H1 (cell line): Measurements from ENCODE around the gene TUBA4B. TPM values are rescaled to one million over a fixed set of nuclear protein-coding genes. Genes with fewer than 3 reads are reported as not detected.

Experiments
- CTCF ChIA-PET: fragments of 300-600 bp; sonication (Branson Sonifier 250); formaldehyde crosslinking; loops from one replicate; lab custom pipeline; 2021; ENCODE audit not compliant: partially characterized antibody; lab: Charles Lee
- POLR2A ChIA-PET: fragments of 300-600 bp; sonication (Branson Sonifier 250); formaldehyde crosslinking; loops from one replicate; lab custom pipeline; 2021; ENCODE audit warnings: inconsistent platforms; ENCODE audit not compliant: partially characterized antibody; lab: Charles Lee
- DNase-seq, 2 experiments: peaks; one replicate each; pipeline versions ENCODE4 v3.0.0 to v3.0.0-alpha.2; 2010 to 2022; ENCODE audit warnings: low spot score in 2 of 2, low read depth in 1 of 2, mixed read lengths in 1 of 2
- FAIRE-seq: peaks from 2 replicates; lab custom pipeline; 2011; peaks lifted over from hg19 to GRCh38; lab: Jason Lieb, UNC
- H2AFZ ChIP-seq: 2 replicates; pipeline ENCODE4 v1.8.1; 2012; ENCODE audit warnings: low read length, inconsistent platforms
- H2AK5ac ChIP-seq: 2 replicates; pipeline ENCODE4 v1.6.1; 2013; ENCODE audit warnings: low read depth, low read length
- H2BK120ac ChIP-seq: replicated peaks from 2 replicates; pipeline ENCODE3; 2013; ENCODE audit warnings: low read depth, low read length, inconsistent platforms
- H2BK12ac ChIP-seq: 2 replicates; pipeline ENCODE4 v1.6.1; 2013; ENCODE audit warnings: low read depth, low read length
- H2BK15ac ChIP-seq: 2 replicates; pipeline ENCODE4 v1.6.1; 2013; ENCODE audit warnings: low read length
- H2BK20ac ChIP-seq: 2 replicates; pipeline ENCODE4 v1.6.1; 2013; ENCODE audit warnings: low read length
- H2BK5ac ChIP-seq: 2 replicates; pipeline ENCODE4 v1.6.1; 2013; ENCODE audit warnings: low read depth, low read length
- H3K14ac ChIP-seq: 2 replicates; pipeline ENCODE4 v1.6.1; 2013; ENCODE audit warnings: inconsistent platforms; ENCODE audit not compliant: insufficient read length
- H3K18ac ChIP-seq: 2 replicates; pipeline ENCODE4 v1.6.1; 2013; ENCODE audit warnings: low read length; ENCODE audit errors: extremely low read depth
- H3K23ac ChIP-seq: 2 replicates; pipeline ENCODE4 v1.6.1; 2013; ENCODE audit warnings: inconsistent platforms; ENCODE audit not compliant: insufficient read length
- H3K23me2 ChIP-seq: 2 replicates; pipeline ENCODE4 v1.6.1; 2013; ENCODE audit warnings: low read depth, low read length
- H3K27ac ChIP-seq: 2 replicates; pipeline ENCODE4 v1.6.1; 2011; ENCODE audit warnings: low read depth, low read length, inconsistent platforms
- H3K27me3 ChIP-seq, 4 experiments: replicated peaks in 1 of 4; 1 replicate in 1 of 4; 2 replicates in 3 of 4; pipeline versions ENCODE4 v1.6.1 to v1.8.1; 2011 to 2013; ENCODE audit warnings: low read length in 3 of 4, mild to moderate bottlenecking in 3 of 4, inconsistent platforms in 2 of 4, mixed read lengths in 2 of 4, moderate library complexity in 1 of 4; ENCODE audit not compliant: control insufficient read depth in 3 of 4, insufficient read depth in 3 of 4; ENCODE audit errors: extremely low read depth in 1 of 4
- H3K36me3 ChIP-seq, 4 experiments: 2 replicates each; pipeline versions ENCODE4 v1.6.1 to v1.8.1; 2011 to 2013; ENCODE audit warnings: mild to moderate bottlenecking in 4 of 4, low read length in 3 of 4, moderate library complexity in 2 of 4, control low read depth in 1 of 4, inconsistent platforms in 1 of 4; ENCODE audit not compliant: insufficient read depth in 4 of 4, control insufficient read depth in 2 of 4
- H3K4ac ChIP-seq: replicated peaks from 2 replicates; pipeline ENCODE3; 2013; ENCODE audit warnings: low read length, low read depth, mixed read lengths, inconsistent platforms; ENCODE audit not compliant: insufficient read length
- H3K4me1 ChIP-seq, 4 experiments: replicated peaks in 1 of 4; 1 replicate in 1 of 4; 2 replicates in 3 of 4; pipeline versions ENCODE4 v1.6.1 to v1.8.1; 2011 to 2013; ENCODE audit warnings: low read length in 3 of 4, inconsistent platforms in 2 of 4, mixed read lengths in 1 of 4; ENCODE audit not compliant: insufficient read depth in 4 of 4, control insufficient read depth in 3 of 4
- H3K4me2 ChIP-seq, 2 experiments: 2 replicates each; pipeline versions ENCODE4 v1.6.1 to v1.8.1; 2011 to 2013; ENCODE audit warnings: low read depth in 2 of 2, low read length in 2 of 2, control low read depth in 1 of 2, inconsistent platforms in 1 of 2, mild to moderate bottlenecking in 1 of 2; ENCODE audit not compliant: insufficient read depth in 1 of 2
- H3K4me3 ChIP-seq, 4 experiments: fragments of 200-600, 300-600 bp in 1 of 4; sonication (generic), shearing (Covaris generic), sonication (Bioruptor Twin) in 1 of 4; 2 replicates each; pipeline versions ENCODE4 v1.5.1 to v1.8.1; 2011 to 2016; ENCODE audit warnings: low read length in 4 of 4, low read depth in 3 of 4, control low read depth in 2 of 4, inconsistent platforms in 2 of 4, mild to moderate bottlenecking in 2 of 4, mixed read lengths in 1 of 4, moderate library complexity in 1 of 4; ENCODE audit not compliant: insufficient read depth in 2 of 4; ENCODE audit errors: extremely low read depth in 1 of 4
- H3K56ac ChIP-seq: replicated peaks from 2 replicates; pipeline ENCODE3; 2013; ENCODE audit warnings: low read depth, mild to moderate bottlenecking, mixed read lengths, low read length, inconsistent platforms; ENCODE audit not compliant: insufficient read length
- H3K79me1 ChIP-seq: 2 replicates; pipeline ENCODE4 v1.6.1; 2013; ENCODE audit warnings: low read depth, low read length, control low read depth
- H3K79me2 ChIP-seq, 2 experiments: 2 replicates each; pipeline versions ENCODE4 v1.6.1 to v1.8.1; 2012 to 2013; ENCODE audit warnings: low read length in 2 of 2, mild to moderate bottlenecking in 2 of 2, inconsistent platforms in 1 of 2; ENCODE audit not compliant: insufficient read depth in 2 of 2, control insufficient read depth in 1 of 2
- H3K9ac ChIP-seq, 4 experiments: replicated peaks in 1 of 4; 1 replicate in 1 of 4; 2 replicates in 3 of 4; pipeline versions ENCODE4 v1.6.1 to v1.8.1; 2011 to 2013; ENCODE audit warnings: low read depth in 3 of 4, low read length in 3 of 4, control low read depth in 2 of 4, mild to moderate bottlenecking in 2 of 4, moderate library complexity in 2 of 4, inconsistent platforms in 1 of 4; ENCODE audit errors: extremely low read depth in 1 of 4
- H3K9me3 ChIP-seq, 2 experiments: 2 replicates each; pipeline versions ENCODE4 v1.6.1 to v1.8.1; 2012 to 2013; ENCODE audit warnings: mild to moderate bottlenecking in 2 of 2, moderate library complexity in 2 of 2, control low read depth in 1 of 2, inconsistent platforms in 1 of 2, low read depth in 1 of 2, low read length in 1 of 2, mixed read lengths in 1 of 2; ENCODE audit not compliant: insufficient read depth in 2 of 2
- H4K20me1 ChIP-seq, 2 experiments: replicated peaks in 1 of 2; 2 replicates each; pipeline versions ENCODE3 to v1.8.1; 2011 to 2013; ENCODE audit warnings: inconsistent platforms in 2 of 2, low read length in 2 of 2, mild to moderate bottlenecking in 1 of 2; ENCODE audit not compliant: insufficient read depth in 2 of 2, control insufficient read depth in 1 of 2
- H4K5ac ChIP-seq: 2 replicates; pipeline ENCODE4 v1.6.1; 2013; ENCODE audit warnings: low read length, low read depth, mixed read lengths, inconsistent platforms; ENCODE audit not compliant: insufficient read length
- H4K8ac ChIP-seq: 2 replicates; pipeline ENCODE4 v1.8.0; 2013; ENCODE audit warnings: mild to moderate bottlenecking, moderate library complexity, low read length, inconsistent platforms; ENCODE audit not compliant: insufficient read depth; ENCODE audit errors: extremely low read depth
- H4K91ac ChIP-seq: replicated peaks from 2 replicates; pipeline ENCODE3; 2013; ENCODE audit warnings: low read length, mixed read lengths, inconsistent platforms; ENCODE audit not compliant: insufficient read length
- EZH2 ChIP-seq: fragments of 200-600 bp; sonication (generic); IDR thresholded peaks from 2 replicates; pipeline ENCODE4 v1.7.1; 2012; ENCODE audit warnings: low read depth, mild to moderate bottlenecking, moderate library complexity, low read length, inconsistent platforms; ENCODE audit not compliant: severe bottlenecking
- WGBS, 2 experiments: shearing (Covaris generic) in 1 of 2; methylation state at CpG; one replicate each; pipeline versions ENCODE4 v1.1.6 to v1.1.7; 2013 to 2015; ENCODE audit warnings: low lambda C conversion rate in 2 of 2, mixed read lengths in 2 of 2, inconsistent platforms in 1 of 2, low coverage in 1 of 2, missing lambda C conversion rate in 1 of 2; ENCODE audit not compliant: insufficient replicate concordance in 2 of 2, insufficient coverage in 1 of 2, insufficient read length in 1 of 2; ENCODE audit errors: extremely low coverage in 1 of 2, missing lambda C conversion rate in 1 of 2; 5-methylcytosine and 5-hydroxymethylcytosine counted together
- polyA plus RNA-seq, 7 experiments: library from polyadenylated mRNA; depleted of rRNA in 3 of 7; stranded (reverse) in 5 of 7; unstranded in 2 of 7; fragments of >200 nt in 5 of 7; fragments of 200-250 nt in 2 of 7; gene quantifications; 1 replicate in 5 of 7; 2 replicates in 1 of 7; 4 replicates in 1 of 7; pipeline versions ENCODE4 v1.2.1 to v1.2.3, GENCODE V29; 2011 to 2013; ENCODE audit warnings: missing spikeins in 2 of 7, mixed read lengths in 2 of 7
- total RNA-seq: library from RNA; stranded (reverse); fragmentation: NEBNext Ultra II Directional; extraction: Animal tissue kit (Norgen Biotek cat#: 25700); gene quantifications from 2 replicates; pipeline ENCODE4 v1.2.1, GENCODE V29; 2021

Gene TUBA4B
- total and polyA plus RNA-seq, 2 of the 8 experiments (the other 6 are each of a cell fraction or from before 2014, with no cell fraction given): 0.08 to 0.24 TPM

GRCh38 chr2:219285373-219285735, 32.3 kb downstream of the TUBA4B start:
- H3K56ac ChIP-seq: no peak overlapping the region
- no peak overlapping the region for H3K9ac ChIP-seq
- H3K4me3 ChIP-seq: no peak overlapping the region; a peak in 2 of 8 replicates
- H3K14ac ChIP-seq: no peak overlapping the region
- H4K8ac ChIP-seq: no peak overlapping the region
- WGBS, 2 experiments: 90% methylated on average over 12 of the region's 12 CpGs; no CpG with 5 or more reads in 1 of the 2 experiments
- H2AFZ ChIP-seq: no peak overlapping the region
- peaks cover 0 to 4% (median under 1%) of the 10 kb centered on the region in 4 experiments; a peak in 3 of 8 replicates for H3K36me3 ChIP-seq
- H3K4me2 ChIP-seq: 0 out of 4 replicates have a peak overlapping the region, but pooled peaks of 1 of the 2 experiments have one; percentile 19
- no peaks in the 10 kb centered on the region for H3K9me3 ChIP-seq
- no peak for DNase-seq
- H3K23me2 ChIP-seq: no peaks in the 10 kb centered on the region
- no peak overlapping the region for H3K27ac ChIP-seq
- H3K18ac ChIP-seq: no peak overlapping the region; the same call in 1 of the 2 replicates
- H3K4ac ChIP-seq: no peak overlapping the region
- CTCF ChIA-PET: interaction anchor here (0.5 to 12.1 kb wide), 9 partner anchors 7 to 119 kb away, joined by 3 to 220 read pairs (median 5); partner anchors contain the start of genes CNPPD1, GLB1L and STK16
- no peak overlapping the region for H2BK15ac ChIP-seq
- H3K4me1 ChIP-seq: peaks cover 0 to 10% (median 6%) of the 10 kb centered on the region in 4 experiments; a peak in 6 of 7 replicates
- H3K27me3 ChIP-seq: no peaks in the 10 kb centered on the region
- H3K79me1 ChIP-seq: no peaks in the 10 kb centered on the region; the same call in 1 of the 2 replicates
- 0 out of 2 replicates have a peak overlapping the region, but pooled peaks have one; percentile 39 for H2BK12ac ChIP-seq
- POLR2A ChIA-PET: interaction anchor here (1.0 to 1.9 kb wide), 4 partner anchors 10 to 66 kb away, joined by 3 to 13 read pairs (median 3); partner anchors contain the start of genes ABCB6, GLB1L, PTPRN and STK16
- H2AK5ac ChIP-seq: no peak overlapping the region
- FAIRE-seq: no peak
- H2BK5ac ChIP-seq: peak overlapping the region; percentile 66; the same call in 1 of the 2 replicates
- H2BK120ac ChIP-seq: no peak overlapping the region
- H4K20me1 ChIP-seq: peaks cover 0 to 2% of the 10 kb centered on the region in 2 experiments
- no peak overlapping the region for H2BK20ac ChIP-seq
- H3K23ac ChIP-seq: no peak overlapping the region
- H3K79me2 ChIP-seq: no peaks in the 10 kb centered on the region
- H4K5ac ChIP-seq: no peak overlapping the region
- no peak overlapping the region for H4K91ac ChIP-seq
- no peak for TF ChIP-seq EZH2
